SK-MEL-5 (cell line): ENCODE measurements around the gene HMGCLL1. TPM values are rescaled to one million over a fixed set of nuclear protein-coding genes. Genes with fewer than 3 reads are reported as not detected.

Source experiments
- DNase-seq: peaks from one replicate; pipeline ENCODE4 v3.0.0-alpha.2; 2016; ENCODE audit warnings: low read depth, low spot score
- in situ Hi-C: cut with HindIII; loops from 2 replicates; pipeline ENCODE4 v1.10.0; 2016; ENCODE audit warnings: low sequenced_read_pairs, high pct_unique_total_duplicates, low pct_unique_long_range_greater_than_20kb
- total RNA-seq: library from RNA; depleted of rRNA; stranded (reverse); fragments of >200 nt; shearing (Covaris generic); gene quantifications from 2 replicates; pipeline ENCODE4 v1.2.3, GENCODE V29; 2014

The HMGCLL1 gene
- total RNA-seq, 1 experiment from 2014 or later, result not detected

GRCh38 chr6:55395871-55396270, 183.1 kb downstream of the HMGCLL1 start:
- in situ Hi-C loops, result no loop called here
- no peak for DNase-seq

GRCh38 chr6:55388211-55388610, 190.8 kb downstream of the HMGCLL1 start:
- in situ Hi-C loops, result no loop called here
- DNase-seq, result no peak
